GM13976 (cell line): ENCODE data around the gene TBL1XR1.
"Not testable (repeated sequence)": the region's sequence is repeated elsewhere in the genome, so short reads cannot be mapped to it uniquely, and the experiment has no call there.

Source experiments
- DNase-seq: peaks from one replicate; pipeline ENCODE4 v3.0.0; 2012; ENCODE audit warnings: low spot score
- in situ Hi-C: fragments of 300-500 bp; cut with MboI; formaldehyde crosslinking; loops from one replicate; pipeline ENCODE4 v1.12.0; 2022; ENCODE audit warnings: low sequenced_read_pairs, mixed read lengths, inconsistent platforms; ENCODE audit not compliant: unreplicated experiment
- TF ChIP-seq, protein P1 (sequence below): IDR thresholded peaks from 2 replicates; pipeline ENCODE4 v1.5.1; 2012; ENCODE audit warnings: borderline replicate concordance, mild to moderate bottlenecking; ENCODE audit not compliant: insufficient read depth; ENCODE audit errors: extremely low read depth, missing control alignments, control extremely low read depth

The TBL1XR1 gene

GRCh38 chr3:177210744-177211502 lies 13.6 kb upstream of the TBL1XR1 start:
- in situ Hi-C loops = no loop called here
- no peak for DNase-seq
- TF ChIP-seq, protein P1, sequence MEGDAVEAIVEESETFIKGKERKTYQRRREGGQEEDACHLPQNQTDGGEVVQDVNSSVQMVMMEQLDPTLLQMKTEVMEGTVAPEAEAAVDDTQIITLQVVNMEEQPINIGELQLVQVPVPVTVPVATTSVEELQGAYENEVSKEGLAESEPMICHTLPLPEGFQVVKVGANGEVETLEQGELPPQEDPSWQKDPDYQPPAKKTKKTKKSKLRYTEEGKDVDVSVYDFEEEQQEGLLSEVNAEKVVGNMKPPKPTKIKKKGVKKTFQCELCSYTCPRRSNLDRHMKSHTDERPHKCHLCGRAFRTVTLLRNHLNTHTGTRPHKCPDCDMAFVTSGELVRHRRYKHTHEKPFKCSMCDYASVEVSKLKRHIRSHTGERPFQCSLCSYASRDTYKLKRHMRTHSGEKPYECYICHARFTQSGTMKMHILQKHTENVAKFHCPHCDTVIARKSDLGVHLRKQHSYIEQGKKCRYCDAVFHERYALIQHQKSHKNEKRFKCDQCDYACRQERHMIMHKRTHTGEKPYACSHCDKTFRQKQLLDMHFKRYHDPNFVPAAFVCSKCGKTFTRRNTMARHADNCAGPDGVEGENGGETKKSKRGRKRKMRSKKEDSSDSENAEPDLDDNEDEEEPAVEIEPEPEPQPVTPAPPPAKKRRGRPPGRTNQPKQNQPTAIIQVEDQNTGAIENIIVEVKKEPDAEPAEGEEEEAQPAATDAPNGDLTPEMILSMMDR = no peak

GRCh38 chr3:177209509-177209908 lies 12.2 kb upstream of the TBL1XR1 start:
- TF ChIP-seq, protein P1 = no peak
- DNase-seq = no peak
- in situ Hi-C loops = no loop called here

DNA sequence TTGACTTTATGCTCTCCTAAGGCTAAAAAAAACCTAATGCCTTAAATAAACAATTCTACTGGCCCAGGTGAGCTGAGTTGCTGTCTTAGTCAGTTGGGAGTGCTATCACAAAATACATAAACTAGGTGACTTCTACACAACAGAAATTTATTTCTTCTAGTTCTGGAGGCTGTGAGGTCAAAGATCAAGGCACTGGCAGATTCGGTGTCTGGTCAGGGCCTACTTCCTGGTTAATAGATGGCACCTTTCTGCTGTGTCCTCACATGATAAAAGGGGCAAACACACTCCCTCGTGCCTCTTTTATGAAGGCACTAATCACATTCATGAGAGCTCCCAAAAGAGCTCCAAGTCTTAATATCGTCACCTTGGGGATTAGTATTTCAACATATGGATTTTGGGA lies 11.5 kb upstream of the TBL1XR1 start:
- no peak for DNase-seq
- in situ Hi-C loops = no loop called here
- TF ChIP-seq, protein P1 = no peak

DNA sequence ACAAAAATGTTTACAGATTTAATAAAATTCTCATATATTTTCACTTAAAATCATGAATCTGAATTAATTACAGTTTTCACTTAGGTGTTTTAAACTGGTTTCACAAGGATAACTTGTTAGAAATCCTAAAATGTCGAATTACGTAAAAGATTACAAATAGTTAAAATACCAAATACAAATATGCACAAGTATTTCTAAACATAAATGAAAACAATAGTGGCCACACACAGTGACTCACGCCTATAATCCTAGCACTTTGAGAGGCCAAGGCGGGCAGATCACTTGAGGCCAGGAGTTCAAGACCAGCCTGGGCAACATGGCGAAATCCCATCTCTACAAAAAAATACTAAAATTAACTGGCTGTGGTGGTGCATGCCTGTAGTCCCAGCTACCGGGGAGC lies 10.9 kb upstream of the TBL1XR1 start:
- DNase-seq = no peak
- in situ Hi-C loops = no loop called here
- TF ChIP-seq, protein P1 = no peak

DNA sequence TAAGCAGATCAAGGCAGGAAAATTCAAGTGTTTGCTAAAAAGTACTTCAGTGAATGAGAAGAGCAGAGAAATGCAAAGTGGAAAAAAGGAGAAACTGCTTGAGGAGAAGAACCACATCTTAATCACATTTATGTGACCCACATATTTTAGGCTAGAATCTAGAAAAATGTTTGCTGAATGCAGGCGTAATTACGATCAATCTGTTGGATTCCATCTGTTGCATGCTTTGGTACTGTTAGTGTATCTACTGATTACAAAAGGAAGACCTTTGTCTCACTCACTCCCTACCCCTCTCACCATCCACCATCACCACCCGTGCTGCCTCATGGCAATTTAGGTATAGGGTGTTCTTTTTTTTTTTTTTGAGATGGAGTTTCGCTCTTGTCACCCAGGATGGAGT lies 9.7 kb upstream of the TBL1XR1 start:
- TF ChIP-seq, protein P1 = no peak
- no peak for DNase-seq
- in situ Hi-C loops = no loop called here

DNA sequence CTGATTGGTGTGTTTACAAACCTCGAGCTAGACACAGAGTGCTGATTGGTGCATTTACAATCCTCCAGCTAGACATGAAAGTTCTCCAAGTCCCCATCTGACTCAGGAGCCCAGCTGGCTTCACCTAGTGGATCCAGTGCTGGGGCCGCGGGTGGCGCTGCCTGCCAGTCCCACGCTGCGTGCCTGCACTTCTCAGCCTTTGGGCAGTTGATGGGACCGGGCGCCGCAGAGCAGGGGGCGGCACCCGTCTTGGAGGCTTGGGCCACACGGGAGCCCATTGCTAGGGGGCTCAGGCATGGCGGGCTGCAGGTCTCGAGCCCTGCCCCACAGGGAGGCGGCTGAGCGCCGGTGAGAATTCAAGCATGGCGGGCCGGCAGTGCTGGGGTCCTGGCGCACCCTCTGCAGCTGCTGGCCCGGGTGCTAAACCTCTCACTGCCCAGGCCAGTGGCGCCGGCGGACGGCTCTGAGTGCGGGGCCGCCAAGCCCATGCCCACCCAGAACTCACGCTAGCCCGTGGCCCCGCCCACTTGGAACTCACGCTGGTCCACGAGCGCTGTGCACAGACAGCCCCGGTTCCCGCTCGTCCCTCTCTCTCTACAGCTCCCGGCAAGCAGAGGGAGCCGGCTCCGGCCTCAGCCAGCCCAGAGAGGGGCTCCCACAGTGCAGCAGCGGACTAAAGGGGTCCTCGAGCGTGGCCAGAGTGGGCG lies 6.6 kb upstream of the TBL1XR1 start:
- in situ Hi-C loops = no loop called here
- TF ChIP-seq, protein P1 = no peak
- DNase-seq = no peak

GRCh38 chr3:177203016-177203415 lies 5.7 kb upstream of the TBL1XR1 start:
- DNase-seq, in situ Hi-C loops: not testable (repeated sequence)
